ENCODE measurements around the gene KRT7.
"Not testable (repeated sequence)": the region's sequence is repeated elsewhere in the genome, so short reads cannot be mapped to it uniquely, and the experiment has no call there.

KRT7 gene

GRCh38 chr12:52280796-52281560, 47.9 kb downstream of the KRT7 start:
- no peaks in the 10 kb centered on the region for H3K4me1 ChIP-seq (ENCODE audit: control insufficient read depth, insufficient read depth, low read length)
- no peaks in the 10 kb centered on the region for H3K9me3 ChIP-seq (ENCODE audit: control insufficient read depth, insufficient read depth, low read length)
- no peak for DNase-seq (ENCODE audit: low read depth, low spot score)
- no peak overlapping the region for H3K27ac ChIP-seq (ENCODE audit: low read length)
- WGBS (ENCODE audit: insufficient coverage, insufficient read length) = no CpG with 5 or more reads among the region's 4 CpGs
- H3K36me3 ChIP-seq (ENCODE audit: control insufficient read depth, insufficient read depth, low read length) = no peaks in the 10 kb centered on the region
- no peak overlapping the region for H3K4me3 ChIP-seq (ENCODE audit: low read length)
- H3K27me3 ChIP-seq (ENCODE audit: control insufficient read depth, insufficient read depth, low read length) = no peaks in the 10 kb centered on the region; the same call in 1 of the 2 replicates

GRCh38 chr12:52284562-52285171, 51.6 kb downstream of the KRT7 start:
- H3K36me3 ChIP-seq (ENCODE audit: control insufficient read depth, insufficient read depth, low read length) = no peaks in the 10 kb centered on the region
- H3K27me3 ChIP-seq (ENCODE audit: control insufficient read depth, insufficient read depth, low read length) = no peaks in the 10 kb centered on the region
- H3K4me3 ChIP-seq (ENCODE audit: low read length) = no peak overlapping the region
- H3K27ac ChIP-seq (ENCODE audit: low read length) = no peak overlapping the region
- peaks cover 1% of the 10 kb centered on the region; the same call in 1 of the 2 replicates for H3K4me1 ChIP-seq (ENCODE audit: control insufficient read depth, insufficient read depth, low read length)
- WGBS (ENCODE audit: insufficient coverage, insufficient read length) = no CpG with 5 or more reads among the region's 4 CpGs
- DNase-seq (ENCODE audit: low read depth, low spot score) = no peak
- no peaks in the 10 kb centered on the region for H3K9me3 ChIP-seq (ENCODE audit: control insufficient read depth, insufficient read depth, low read length)

GRCh38 chr12:52285172-52285745, 52.2 kb downstream of the KRT7 start:
- no peak overlapping the region for H3K27ac ChIP-seq (ENCODE audit: low read length)
- peaks cover 1% of the 10 kb centered on the region; the same call in 1 of the 2 replicates for H3K4me1 ChIP-seq (ENCODE audit: control insufficient read depth, insufficient read depth, low read length)
- no peaks in the 10 kb centered on the region for H3K9me3 ChIP-seq (ENCODE audit: control insufficient read depth, insufficient read depth, low read length)
- no peaks in the 10 kb centered on the region for H3K36me3 ChIP-seq (ENCODE audit: control insufficient read depth, insufficient read depth, low read length)
- H3K27me3 ChIP-seq (ENCODE audit: control insufficient read depth, insufficient read depth, low read length) = no peaks in the 10 kb centered on the region
- no CpG with 5 or more reads among the region's 2 CpGs for WGBS (ENCODE audit: insufficient coverage, insufficient read length)
- no peak for DNase-seq (ENCODE audit: low read depth, low spot score)
- no peak overlapping the region for H3K4me3 ChIP-seq (ENCODE audit: low read length)

- DNase-seq (ENCODE audit: low read depth, low spot score) = no peak
- Histone ChIP-seq H3K4me3 (ENCODE audit: low read length) (no peak overlapping the region), H3K9me3 (ENCODE audit: control insufficient read depth, insufficient read depth, low read length) (no peaks in the 10 kb centered on the region), H3K36me3 (ENCODE audit: control insufficient read depth, insufficient read depth, low read length) (no peaks in the 10 kb centered on the region), H3K27ac (ENCODE audit: low read length) (no peak overlapping the region), H3K27me3 (ENCODE audit: control insufficient read depth, insufficient read depth, low read length) (no peaks in the 10 kb centered on the region), H3K4me1 (ENCODE audit: control insufficient read depth, insufficient read depth, low read length) (peaks cover 1% of the 10 kb centered on the region; the same call in 1 of the 2 replicates)
- no CpG with 5 or more reads among the region's 24 CpGs for WGBS (ENCODE audit: insufficient coverage, insufficient read length)
Observed at GRCh38 chr12:52285851-52286530, 52.9 kb downstream of the KRT7 start.

GRCh38 chr12:52286857-52287785, 54.1 kb downstream of the KRT7 start:
- DNase-seq (ENCODE audit: low read depth, low spot score); H3K4me3 ChIP-seq (ENCODE audit: low read length); H3K4me1 ChIP-seq (ENCODE audit: control insufficient read depth, insufficient read depth, low read length); H3K36me3 ChIP-seq (ENCODE audit: control insufficient read depth, insufficient read depth, low read length); H3K9me3 ChIP-seq (ENCODE audit: control insufficient read depth, insufficient read depth, low read length); H3K27ac ChIP-seq (ENCODE audit: low read length); H3K27me3 ChIP-seq (ENCODE audit: control insufficient read depth, insufficient read depth, low read length): not testable (repeated sequence)
- WGBS (ENCODE audit: insufficient coverage, insufficient read length) = no CpG with 5 or more reads among the region's 21 CpGs

- no CpG with 5 or more reads among the region's 17 CpGs for whole genome bisulfite sequencing (ENCODE audit: insufficient coverage, insufficient read length)
- not testable (repeated sequence) for H3K27me3 ChIP-seq (ENCODE audit: control insufficient read depth, insufficient read depth, low read length); H3K9me3 ChIP-seq (ENCODE audit: control insufficient read depth, insufficient read depth, low read length); H3K27ac ChIP-seq (ENCODE audit: low read length); H3K4me3 ChIP-seq (ENCODE audit: low read length); H3K36me3 ChIP-seq (ENCODE audit: control insufficient read depth, insufficient read depth, low read length); H3K4me1 ChIP-seq (ENCODE audit: control insufficient read depth, insufficient read depth, low read length); DNase-seq (ENCODE audit: low read depth, low spot score)
Observed at GRCh38 chr12:52287816-52288805, 55.1 kb downstream of the KRT7 start.

- not testable (repeated sequence) for H3K9me3 ChIP-seq (ENCODE audit: control insufficient read depth, insufficient read depth, low read length); H3K36me3 ChIP-seq (ENCODE audit: control insufficient read depth, insufficient read depth, low read length); H3K4me3 ChIP-seq (ENCODE audit: low read length); H3K27ac ChIP-seq (ENCODE audit: low read length); DNase-seq (ENCODE audit: low read depth, low spot score); H3K4me1 ChIP-seq (ENCODE audit: control insufficient read depth, insufficient read depth, low read length); H3K27me3 ChIP-seq (ENCODE audit: control insufficient read depth, insufficient read depth, low read length)
- WGBS (ENCODE audit: insufficient coverage, insufficient read length) = no CpG with 5 or more reads among the region's 5 CpGs
Observed at GRCh38 chr12:52290483-52291134, 57.6 kb downstream of the KRT7 start.

GRCh38 chr12:52291267-52291935, 58.4 kb downstream of the KRT7 start, which contains the start of gene KRT81:
Gene KRT81 (minus strand): TSS chr12:52291534. CDS start chr12:52291465, 69 bp downstream.
- H3K4me1 ChIP-seq (ENCODE audit: control insufficient read depth, insufficient read depth, low read length) = peaks cover 1% of the 10 kb centered on the region; the same call in 1 of the 2 replicates
- H3K9me3 ChIP-seq (ENCODE audit: control insufficient read depth, insufficient read depth, low read length) = no peaks in the 10 kb centered on the region

More at GRCh38 chr12:52291267-52291935, 58.4 kb downstream of the KRT7 start, which contains the start of gene KRT81:
- H3K27me3 ChIP-seq (ENCODE audit: control insufficient read depth, insufficient read depth, low read length) = no peaks in the 10 kb centered on the region
- no peaks in the 10 kb centered on the region for H3K36me3 ChIP-seq (ENCODE audit: control insufficient read depth, insufficient read depth, low read length)
- H3K27ac ChIP-seq (ENCODE audit: low read length) = no peak within 1 kb of the TSS
- H3K4me3 ChIP-seq (ENCODE audit: low read length) = no peak within 1 kb of the TSS
- no CpG with 5 or more reads among the region's 32 CpGs for WGBS (ENCODE audit: insufficient coverage, insufficient read length)
- DNase-seq (ENCODE audit: low read depth, low spot score) = no peak
